CD4-positive, alpha-beta T cell treated with Interleukin-4 for 4 hours (primary cell): ENCODE measurements around the gene PPP2R2C.

Source experiments
- DNase-seq: peaks from one replicate; pipeline ENCODE4 v3.0.0-alpha.2; 2020

The PPP2R2C gene

DNA sequence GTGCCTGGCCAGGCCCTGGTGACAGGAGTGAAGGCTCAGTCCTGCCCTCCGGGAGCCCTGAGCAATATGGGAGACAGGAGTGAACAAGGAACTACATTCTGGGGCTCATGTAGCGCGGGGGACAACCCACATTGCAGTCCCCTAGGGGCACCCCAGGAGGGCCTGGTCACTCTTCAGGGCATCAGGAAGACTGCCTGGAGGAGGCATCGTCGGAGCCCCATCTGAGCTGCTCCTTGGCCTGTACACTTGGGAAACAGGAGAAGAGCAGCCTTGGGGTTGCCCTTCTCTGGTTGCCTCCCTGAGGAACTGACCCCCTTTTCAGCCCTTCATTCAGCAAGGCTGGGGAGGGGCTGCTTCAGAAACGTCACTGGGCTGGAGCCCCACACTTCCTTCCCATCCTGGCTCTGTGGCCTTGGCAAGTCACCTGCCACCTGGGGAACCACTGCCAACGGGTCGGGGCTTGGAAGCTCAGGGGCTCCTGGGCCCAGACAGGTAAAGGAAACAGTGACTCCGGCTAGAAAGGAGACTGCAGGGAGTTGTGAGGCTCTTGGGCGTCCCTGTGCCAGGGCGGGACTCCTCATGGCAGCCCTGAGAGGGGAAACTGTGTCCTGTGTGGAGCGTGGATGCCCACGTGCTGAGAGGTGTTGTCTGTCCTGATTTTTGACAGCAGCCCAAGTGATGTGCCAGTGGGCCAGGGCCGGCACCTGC, 192.7 kb downstream of the PPP2R2C start:
- no peak for DNase-seq

DNA sequence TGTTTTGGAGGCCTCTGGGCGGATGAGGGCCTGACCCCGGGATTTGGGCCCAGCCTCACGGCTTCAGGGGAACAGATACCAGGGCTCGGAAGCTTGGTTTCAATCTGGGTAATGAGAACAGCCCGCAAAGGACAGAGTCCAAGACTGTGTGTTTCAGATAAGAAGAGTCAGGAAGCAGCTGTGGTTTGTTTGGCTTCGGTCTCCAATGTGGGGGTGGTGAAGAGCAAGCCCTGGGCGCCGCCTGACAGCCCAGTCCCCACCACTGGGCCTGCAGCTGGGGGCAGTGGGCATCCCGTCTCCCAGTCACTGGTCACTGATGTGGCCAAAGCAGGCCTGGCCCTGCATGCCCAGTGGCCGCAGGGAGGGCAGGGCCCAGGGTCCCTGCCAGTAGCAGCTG, 193.6 kb downstream of the PPP2R2C start:
- no peak for DNase-seq

GRCh38 chr4:6277935-6278800, 194.2 kb downstream of the PPP2R2C start:
- DNase-seq, result no peak

GRCh38 chr4:6277139-6277802, 195.1 kb downstream of the PPP2R2C start:
- DNase-seq, result no peak

- no peak for DNase-seq
Observed at GRCh38 chr4:6275898-6276806, 196.3 kb downstream of the PPP2R2C start.

DNA sequence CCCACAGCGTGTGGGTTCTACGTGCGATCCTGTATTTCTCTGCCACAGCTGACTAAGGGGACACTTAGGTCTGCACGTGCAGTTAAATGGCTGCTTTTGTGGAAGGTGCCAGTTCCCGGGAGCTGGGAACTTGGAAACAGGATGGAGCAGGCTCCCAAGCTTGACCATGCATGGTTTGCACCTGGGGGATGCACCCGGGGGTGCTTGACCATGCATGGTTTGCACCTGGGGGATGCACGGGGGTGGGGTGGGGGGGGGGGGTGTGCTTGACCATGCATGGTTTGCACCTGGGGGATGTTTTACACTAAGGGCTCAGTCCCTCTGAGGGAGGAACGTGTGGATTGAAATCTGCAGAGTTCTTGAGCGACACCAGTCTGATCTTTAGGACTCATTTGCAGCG, 197.1 kb downstream of the PPP2R2C start:
- no peak for DNase-seq

DNA sequence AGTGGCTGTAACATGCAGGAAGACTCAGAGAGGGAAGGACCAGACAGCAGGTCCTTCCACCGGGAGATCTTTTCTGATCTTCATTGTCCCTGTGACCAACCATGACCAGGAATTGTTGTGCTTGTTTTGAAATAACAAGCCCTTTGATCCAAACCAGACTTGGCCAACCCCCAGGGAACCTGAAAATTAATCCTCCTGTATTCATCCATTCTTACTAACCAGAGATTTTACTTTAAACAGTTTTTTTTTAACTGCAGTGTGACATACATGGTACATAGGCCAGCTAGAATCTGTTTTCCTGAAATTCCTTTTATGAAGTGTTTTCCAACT, 198.8 kb downstream of the PPP2R2C start:
- no peak for DNase-seq

- DNase-seq, result no peak
Observed at GRCh38 chr4:6272863-6273660, 199.4 kb downstream of the PPP2R2C start.

GRCh38 chr4:6271701-6272465, 200.5 kb downstream of the PPP2R2C start:
- DNase-seq, result no peak

DNA sequence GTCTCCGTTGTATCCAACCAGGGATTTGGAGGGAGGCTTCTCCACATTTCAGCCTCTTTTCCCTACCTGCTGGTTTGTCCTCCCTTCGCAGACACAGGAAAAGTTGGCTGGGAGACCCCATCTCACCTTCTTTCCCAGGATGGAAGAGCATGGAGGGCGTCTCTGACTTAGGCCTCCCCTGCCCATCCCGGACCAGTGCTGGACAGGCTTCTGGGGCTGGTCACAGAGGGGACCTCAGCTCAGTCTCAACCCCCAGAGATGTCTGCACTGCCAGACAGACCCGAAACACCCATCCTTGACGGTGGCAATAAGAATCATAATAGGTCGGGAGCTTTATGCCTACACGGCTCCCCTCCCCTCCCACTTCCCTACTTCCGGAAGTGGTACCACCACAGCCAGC, 201.2 kb downstream of the PPP2R2C start:
- no peak for DNase-seq

- DNase-seq, result no peak
Observed at GRCh38 chr4:6270636-6271121, 201.7 kb downstream of the PPP2R2C start.
